ENCODE measurements around the gene DGCR8.

Gene DGCR8

DNA sequence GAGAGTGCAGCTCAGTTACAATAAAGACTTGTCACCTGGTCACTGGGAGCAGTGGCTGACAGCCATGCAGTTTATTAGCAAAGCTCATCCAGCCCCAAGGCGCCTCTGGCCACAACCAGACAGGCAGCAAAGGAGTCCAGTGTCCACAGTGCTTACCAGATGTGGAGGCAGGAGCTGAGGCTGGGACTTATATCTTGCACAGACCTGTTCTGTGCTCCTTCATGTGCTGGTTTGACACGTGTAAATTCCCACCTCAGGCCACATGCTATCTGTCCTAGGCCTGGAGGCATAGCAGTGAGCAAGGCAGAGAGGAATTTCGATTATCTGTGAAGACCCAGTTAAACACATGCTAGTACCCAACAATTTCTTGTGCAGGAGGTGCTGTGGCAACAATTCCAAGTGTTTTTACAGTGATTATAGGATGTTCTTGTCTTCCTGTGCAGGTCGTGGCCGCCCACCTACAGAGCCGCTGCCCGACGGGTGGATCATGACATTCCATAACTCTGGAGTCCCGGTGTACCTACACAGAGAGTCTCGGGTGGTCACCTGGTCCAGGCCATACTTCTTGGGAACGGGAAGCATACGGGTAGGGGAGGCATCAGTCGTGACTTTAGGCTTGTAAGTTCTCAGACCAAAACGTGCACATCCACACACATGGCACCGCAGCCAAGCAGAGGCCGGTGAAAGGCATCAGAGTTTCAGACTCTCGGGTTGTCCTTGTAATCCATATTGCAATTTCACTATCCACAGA is 9.4 kb downstream of the DGCR8 start:
- in situ Hi-C loops (cut with MboI; ENCODE audit: low sequenced_read_pairs) = no loop called here

- in situ Hi-C loops (cut with MboI; ENCODE audit: low sequenced_read_pairs) = no loop called here
Observed at GRCh38 chr22:20089977-20090729, 10.1 kb downstream of the DGCR8 start.

DNA sequence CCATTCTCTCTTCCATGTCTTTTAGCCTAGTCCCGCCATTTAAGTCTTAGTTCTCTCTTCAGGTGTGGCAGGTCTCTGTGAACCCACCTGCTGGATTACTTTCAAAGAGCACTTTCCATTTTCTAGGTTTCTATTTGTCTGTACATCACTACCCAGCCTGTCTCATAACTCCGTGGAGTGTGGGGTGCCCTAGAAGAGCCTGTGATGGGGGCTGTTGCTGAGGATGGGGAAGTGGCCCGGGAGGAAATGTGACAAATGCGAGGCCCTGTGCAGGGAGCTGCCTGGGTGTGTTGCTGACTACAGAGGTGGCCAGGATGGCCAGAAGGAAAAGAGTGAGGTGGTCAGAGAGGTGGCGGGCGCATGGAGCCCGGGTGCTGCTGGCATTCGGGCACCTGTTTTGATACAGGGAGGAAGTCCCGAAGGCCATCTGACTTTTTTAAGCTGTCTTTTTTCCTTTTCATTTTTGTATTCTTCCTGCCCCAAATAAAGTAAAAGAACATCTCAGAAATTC is 10.7 kb downstream of the DGCR8 start:
- in situ Hi-C loops (cut with MboI; ENCODE audit: low sequenced_read_pairs) = no loop called here

DNA sequence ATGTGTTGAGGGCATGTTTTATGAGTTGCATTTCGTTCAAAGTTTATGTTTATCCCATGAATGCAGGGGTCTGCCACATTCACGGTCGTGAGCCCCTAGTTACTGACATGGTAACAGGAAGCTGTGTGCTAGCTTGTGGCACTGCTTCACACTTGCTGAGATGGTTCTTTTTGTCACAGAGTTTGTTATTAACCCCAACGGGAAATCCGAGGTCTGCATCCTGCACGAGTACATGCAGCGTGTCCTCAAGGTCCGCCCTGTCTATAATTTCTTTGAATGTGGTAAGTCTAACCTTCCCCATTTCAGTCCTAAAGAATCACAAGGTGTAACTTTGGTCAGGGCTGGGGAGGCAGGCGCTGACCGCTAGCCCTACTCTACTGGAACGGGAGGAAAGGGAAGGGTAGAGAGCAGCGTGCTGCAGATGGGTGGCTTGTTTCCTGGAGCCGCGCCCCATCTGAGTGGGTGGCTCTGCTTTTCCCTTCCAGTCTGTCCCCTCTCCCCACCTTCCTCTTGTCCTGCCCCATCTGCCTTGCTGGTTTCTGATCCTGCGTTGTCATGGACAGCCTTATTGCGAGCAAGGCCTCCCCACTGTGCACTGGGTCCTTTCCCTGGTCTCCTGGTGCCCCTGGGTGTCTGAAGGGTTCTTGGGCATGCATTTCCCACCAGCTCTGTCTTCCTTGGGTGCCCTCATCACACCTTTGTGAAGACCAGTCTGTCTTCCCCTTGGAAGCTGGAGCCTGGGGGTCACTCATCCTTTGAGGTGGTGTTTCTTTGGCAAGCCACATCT is 11.8 kb downstream of the DGCR8 start:
- in situ Hi-C loops (cut with MboI; ENCODE audit: low sequenced_read_pairs) = no loop called here

DNA sequence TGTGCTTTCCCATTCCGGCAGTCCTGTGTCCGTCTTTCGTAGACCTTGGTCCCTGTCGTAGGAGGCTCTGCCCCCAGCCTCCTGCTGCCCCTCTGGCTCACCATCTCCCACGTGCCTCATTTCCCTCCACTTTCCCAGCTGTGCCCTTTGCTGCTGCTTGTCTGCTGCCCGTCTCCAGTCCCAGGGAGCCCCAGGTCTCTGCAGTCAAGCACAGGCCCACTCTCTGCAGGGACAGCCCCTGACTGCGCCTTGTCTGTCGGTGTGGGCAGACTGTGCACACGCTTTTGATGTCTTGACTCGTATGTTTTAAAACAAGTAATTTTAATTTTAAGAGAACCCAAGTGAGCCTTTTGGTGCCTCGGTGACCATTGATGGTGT is 12.4 kb downstream of the DGCR8 start:
- in situ Hi-C loops (cut with MboI; ENCODE audit: low sequenced_read_pairs) = no loop called here

DNA sequence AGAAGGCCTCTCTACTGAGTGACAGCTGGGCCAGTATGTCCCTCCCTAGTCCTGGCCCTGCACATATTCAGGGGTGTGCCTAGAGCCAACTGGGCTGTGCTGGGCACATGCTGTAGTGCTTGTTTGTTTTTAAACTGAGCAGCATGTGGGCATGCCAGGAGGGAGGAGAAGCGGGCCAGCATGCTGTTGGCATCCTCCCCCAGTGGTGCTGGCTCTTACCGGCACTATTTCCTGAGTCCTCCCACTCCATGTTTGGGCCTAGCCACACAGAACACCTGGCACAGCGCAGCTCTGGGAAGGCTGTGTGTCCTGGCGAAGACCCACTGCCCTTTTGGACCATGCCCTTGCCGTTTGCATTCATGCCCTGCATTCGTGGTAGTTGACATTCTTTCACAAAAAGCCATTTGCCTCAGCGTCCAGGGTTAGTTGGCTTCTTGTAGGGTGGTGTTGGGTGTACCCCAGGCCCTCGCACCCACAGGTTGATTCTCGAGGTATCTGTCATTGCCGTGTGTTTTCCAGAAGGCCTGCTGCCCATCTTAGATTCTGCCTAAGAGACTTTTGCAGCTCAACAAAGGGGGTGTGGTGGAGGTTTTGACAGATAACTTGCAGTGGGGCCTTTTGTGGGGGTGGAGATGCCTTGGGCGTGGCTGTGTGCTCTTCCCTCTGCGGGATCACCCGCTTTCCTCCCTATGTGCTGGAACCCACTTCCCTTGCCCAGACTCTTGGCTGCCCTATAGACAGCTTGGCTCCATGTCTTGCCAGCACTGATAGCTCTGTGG is 13.6 kb downstream of the DGCR8 start:
- in situ Hi-C loops (cut with MboI; ENCODE audit: low sequenced_read_pairs) = no loop called here

- in situ Hi-C loops (cut with MboI; ENCODE audit: low sequenced_read_pairs) = no loop called here
Observed at GRCh38 chr22:20094197-20094807, 14.3 kb downstream of the DGCR8 start.

- in situ Hi-C loops (cut with MboI; ENCODE audit: low sequenced_read_pairs) = no loop called here
Observed at GRCh38 chr22:20095521-20095920, 15.5 kb downstream of the DGCR8 start.

- in situ Hi-C loops (cut with MboI; ENCODE audit: low sequenced_read_pairs) = no loop called here
Observed at GRCh38 chr22:20096574-20097420, 16.8 kb downstream of the DGCR8 start.

GRCh38 chr22:20099099-20099711 is 19.2 kb downstream of the DGCR8 start:
- in situ Hi-C loops (cut with MboI; ENCODE audit: low sequenced_read_pairs) = no loop called here

DNA sequence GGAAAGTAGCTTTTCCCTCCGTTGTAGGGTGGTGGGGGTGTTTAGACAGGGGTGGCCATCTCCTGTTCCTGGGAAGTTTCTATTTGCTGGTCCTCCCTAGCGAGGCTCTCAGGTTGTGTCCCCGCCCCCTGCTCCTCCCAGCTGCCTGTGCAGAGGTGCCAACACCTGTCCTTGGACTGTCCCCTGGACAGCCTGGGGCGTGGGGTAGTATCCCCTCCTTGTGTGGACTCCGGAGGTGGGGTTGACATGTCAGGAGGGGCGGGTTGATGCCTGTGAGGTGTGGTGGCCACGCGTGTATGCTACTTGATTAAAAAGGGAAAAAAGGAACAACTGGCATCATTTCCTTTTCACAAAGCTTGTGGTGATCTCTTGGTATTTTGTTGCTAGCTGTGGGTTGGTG is 21.6 kb downstream of the DGCR8 start:
- in situ Hi-C loops (cut with MboI; ENCODE audit: low sequenced_read_pairs) = no loop called here

GRCh38 chr22:20102203-20102780 is 22.3 kb downstream of the DGCR8 start:
- in situ Hi-C loops (cut with MboI; ENCODE audit: low sequenced_read_pairs) = no loop called here

GRCh38 chr22:20105456-20106204 is 25.6 kb downstream of the DGCR8 start:
- in situ Hi-C loops (cut with MboI; ENCODE audit: low sequenced_read_pairs) = no loop called here

GRCh38 chr22:20106205-20106848 is 26.3 kb downstream of the DGCR8 start:
- in situ Hi-C loops (cut with MboI; ENCODE audit: low sequenced_read_pairs) = no loop called here

GRCh38 chr22:20106849-20107237 is 26.8 kb downstream of the DGCR8 start:
- in situ Hi-C loops (cut with MboI; ENCODE audit: low sequenced_read_pairs) = no loop called here

GRCh38 chr22:20107471-20107901 is 27.4 kb downstream of the DGCR8 start:
- in situ Hi-C loops (cut with MboI; ENCODE audit: low sequenced_read_pairs) = no loop called here

Data from hTERT RPE-1 (cell line).